ENCODE measurements around the gene GCGR.

GCGR gene

GRCh38 chr17:81821603-81822311 is 17.8 kb downstream of the GCGR start:
- H3K4me1 Mint-ChIP-seq (ENCODE audit: low read depth) = no peaks in the 10 kb centered on the region
- no peak overlapping the region for H3K4me3 Mint-ChIP-seq
- no peak overlapping the region for H3K27ac Mint-ChIP-seq
- no peaks in the 10 kb centered on the region for H3K9me3 Mint-ChIP-seq
- peaks cover 4% of the 10 kb centered on the region for H3K27me3 Mint-ChIP-seq
- no peaks in the 10 kb centered on the region for H3K36me3 Mint-ChIP-seq (ENCODE audit: low read depth)

- H3K36me3 Mint-ChIP-seq (ENCODE audit: low read depth) = no peaks in the 10 kb centered on the region
- H3K4me1 Mint-ChIP-seq (ENCODE audit: low read depth) = no peaks in the 10 kb centered on the region
- H3K4me3 Mint-ChIP-seq = no peak overlapping the region
- no peak overlapping the region for H3K27ac Mint-ChIP-seq
- H3K27me3 Mint-ChIP-seq = peaks cover 4% of the 10 kb centered on the region
- no peaks in the 10 kb centered on the region for H3K9me3 Mint-ChIP-seq
These were observed 18.3 kb downstream of the GCGR start for GRCh38 chr17:81822312-81822637.

DNA sequence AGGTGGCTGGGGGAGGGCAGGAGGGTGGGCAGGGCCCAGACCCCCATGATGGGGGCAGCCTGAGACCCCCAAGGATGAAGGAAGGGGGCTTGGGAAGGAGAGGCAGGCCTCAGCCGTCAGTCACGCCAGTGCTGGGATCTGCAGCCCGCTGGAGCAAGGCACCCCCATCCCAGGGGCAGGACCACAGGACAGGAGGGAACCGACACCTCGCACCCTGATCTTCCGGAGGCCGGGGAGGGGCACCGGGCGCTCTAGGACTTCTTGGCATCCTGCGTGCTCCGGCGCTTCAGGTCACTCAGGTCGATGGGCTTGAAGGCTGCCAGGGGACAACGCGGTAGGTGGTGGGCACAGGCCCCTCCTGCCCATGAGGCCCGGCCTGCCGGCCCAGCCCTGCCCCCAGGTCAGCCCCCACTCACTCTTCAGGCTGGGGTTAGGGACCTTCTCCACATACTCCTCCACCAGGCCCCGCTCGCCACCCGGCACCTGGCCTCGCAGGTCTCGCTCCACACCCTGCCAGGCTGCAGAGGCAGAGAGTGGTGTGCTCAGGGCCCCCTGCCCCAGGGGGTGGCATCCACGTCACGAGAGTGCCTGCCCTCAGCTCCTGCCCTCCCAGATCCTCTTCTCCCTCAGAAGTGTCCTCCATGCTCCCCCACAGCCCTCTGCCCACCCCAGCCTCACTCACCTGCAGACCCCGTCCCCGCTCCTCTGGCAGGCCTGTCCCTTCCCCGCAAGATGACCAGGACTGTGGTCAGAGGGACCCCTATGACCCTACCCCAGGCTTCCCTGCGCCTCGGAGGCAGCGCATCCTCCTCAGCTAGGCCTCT is 19.3 kb downstream of the GCGR start:
- Mint-ChIP-seq H3K4me3 (no peak overlapping the region), H3K4me1 (ENCODE audit: low read depth) (no peaks in the 10 kb centered on the region), H3K27ac (no peak overlapping the region), H3K27me3 (no peaks in the 10 kb centered on the region), H3K9me3 (no peaks in the 10 kb centered on the region), H3K36me3 (ENCODE audit: low read depth) (no peaks in the 10 kb centered on the region)

DNA sequence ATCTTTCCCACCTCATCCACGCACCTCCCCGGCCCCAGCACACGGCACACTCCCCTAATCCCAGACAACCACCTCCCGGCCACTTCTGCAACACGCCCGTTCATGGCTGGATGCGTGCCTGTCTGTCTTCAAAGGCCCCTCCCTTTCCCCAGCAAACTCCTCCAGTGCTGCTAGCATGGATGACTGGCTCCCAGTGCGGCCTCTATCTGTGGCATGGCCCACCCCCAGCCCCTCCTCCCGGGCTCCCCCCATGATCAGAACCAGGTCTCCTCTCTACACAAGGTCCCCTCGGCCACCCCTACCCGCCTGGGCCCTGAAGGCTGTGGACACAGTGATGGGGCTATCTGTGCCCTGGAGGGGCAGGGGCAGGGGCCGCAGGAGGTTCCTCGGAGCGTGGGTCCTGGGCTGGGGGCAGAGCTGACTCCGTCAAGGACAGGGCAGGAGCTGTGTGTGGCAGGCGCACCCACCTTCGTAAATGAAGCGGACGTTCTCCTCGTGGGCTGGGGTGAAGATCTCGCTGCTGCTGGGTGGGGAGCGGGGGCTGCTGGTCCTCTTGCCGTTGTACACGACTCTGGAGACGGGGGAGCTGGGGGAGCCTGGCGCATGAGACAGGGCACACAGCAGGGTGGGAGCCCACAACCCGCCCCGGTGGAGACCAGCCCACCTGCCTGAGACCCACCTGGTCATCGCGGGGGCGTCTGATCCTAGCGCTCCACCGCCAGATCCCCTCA is 20.0 kb downstream of the GCGR start:
- no peaks in the 10 kb centered on the region for H3K4me1 Mint-ChIP-seq (ENCODE audit: low read depth)
- H3K4me3 Mint-ChIP-seq = no peak overlapping the region
- H3K27ac Mint-ChIP-seq = no peak overlapping the region
- H3K9me3 Mint-ChIP-seq = no peaks in the 10 kb centered on the region
- no peaks in the 10 kb centered on the region for H3K36me3 Mint-ChIP-seq (ENCODE audit: low read depth)
- H3K27me3 Mint-ChIP-seq = no peaks in the 10 kb centered on the region

GRCh38 chr17:81824595-81824994 is 20.6 kb downstream of the GCGR start:
- no peaks in the 10 kb centered on the region for H3K4me1 Mint-ChIP-seq (ENCODE audit: low read depth)
- H3K27ac Mint-ChIP-seq = no peak overlapping the region
- H3K9me3 Mint-ChIP-seq = no peaks in the 10 kb centered on the region
- H3K27me3 Mint-ChIP-seq = no peaks in the 10 kb centered on the region
- no peak overlapping the region for H3K4me3 Mint-ChIP-seq
- no peaks in the 10 kb centered on the region for H3K36me3 Mint-ChIP-seq (ENCODE audit: low read depth)

- Mint-ChIP-seq H3K36me3 (ENCODE audit: low read depth) (no peaks in the 10 kb centered on the region), H3K9me3 (no peaks in the 10 kb centered on the region), H3K27me3 (no peaks in the 10 kb centered on the region), H3K4me3 (no peak overlapping the region), H3K27ac (no peak overlapping the region), H3K4me1 (ENCODE audit: low read depth) (peaks cover 5% of the 10 kb centered on the region)
These were observed 22.0 kb downstream of the GCGR start for GRCh38 chr17:81825841-81826466.

DNA sequence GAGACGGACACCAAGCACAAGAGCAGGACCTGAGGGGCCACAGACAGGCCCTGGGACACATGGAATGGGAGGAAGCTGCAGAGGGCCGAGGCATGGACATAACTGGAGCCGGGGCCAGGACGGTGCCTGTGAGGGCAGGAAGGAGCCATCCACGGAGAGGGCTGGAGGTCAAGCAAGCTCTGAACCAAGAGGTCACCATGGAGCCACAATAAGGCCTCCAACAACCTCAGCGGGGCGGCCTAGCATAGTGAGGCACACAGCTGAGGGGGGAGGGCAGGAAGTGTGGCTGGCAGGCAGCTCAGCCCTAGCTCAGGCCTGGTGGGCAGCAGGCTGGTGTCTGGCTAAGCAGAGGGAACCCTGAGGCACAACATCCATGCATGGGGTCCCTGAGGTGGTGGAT is 24.7 kb downstream of the GCGR start:
- Mint-ChIP-seq H3K4me3 (no peak overlapping the region), H3K27ac (no peak overlapping the region), H3K36me3 (ENCODE audit: low read depth) (no peaks in the 10 kb centered on the region), H3K27me3 (no peaks in the 10 kb centered on the region), H3K4me1 (ENCODE audit: low read depth) (peaks cover 24% of the 10 kb centered on the region), H3K9me3 (no peaks in the 10 kb centered on the region)

- Mint-ChIP-seq H3K27me3 (no peaks in the 10 kb centered on the region), H3K9me3 (no peaks in the 10 kb centered on the region), H3K27ac (no peak overlapping the region), H3K36me3 (ENCODE audit: low read depth) (no peaks in the 10 kb centered on the region), H3K4me1 (ENCODE audit: low read depth) (peaks cover 27% of the 10 kb centered on the region), H3K4me3 (no peak overlapping the region)
These were observed 25.9 kb downstream of the GCGR start for GRCh38 chr17:81829858-81830257.

DNA sequence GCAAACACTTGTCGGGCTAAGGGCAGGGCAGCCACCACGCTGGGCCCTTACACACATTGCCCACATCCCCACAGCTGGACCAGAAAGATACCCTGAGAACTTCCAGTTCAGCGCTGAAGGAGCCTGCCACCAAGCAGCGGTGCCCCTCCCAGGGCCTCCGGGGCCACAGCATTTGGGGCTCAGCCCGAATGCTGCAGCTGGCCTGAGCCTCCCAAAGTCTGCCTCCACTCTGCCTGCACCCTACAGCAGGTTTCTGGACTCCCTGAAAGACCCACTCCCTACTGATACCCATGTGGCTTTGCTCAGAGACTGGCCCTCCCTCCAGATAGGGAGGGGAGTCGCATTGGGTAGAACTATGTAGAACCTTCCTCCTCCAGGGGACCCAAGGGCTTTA is 27.6 kb downstream of the GCGR start:
- Mint-ChIP-seq H3K4me3 (peak overlapping the region; percentile 91), H3K36me3 (ENCODE audit: low read depth) (no peaks in the 10 kb centered on the region), H3K4me1 (ENCODE audit: low read depth) (peaks cover 27% of the 10 kb centered on the region), H3K9me3 (no peaks in the 10 kb centered on the region), H3K27me3 (no peaks in the 10 kb centered on the region), H3K27ac (peak overlapping the region; percentile 93)

DNA sequence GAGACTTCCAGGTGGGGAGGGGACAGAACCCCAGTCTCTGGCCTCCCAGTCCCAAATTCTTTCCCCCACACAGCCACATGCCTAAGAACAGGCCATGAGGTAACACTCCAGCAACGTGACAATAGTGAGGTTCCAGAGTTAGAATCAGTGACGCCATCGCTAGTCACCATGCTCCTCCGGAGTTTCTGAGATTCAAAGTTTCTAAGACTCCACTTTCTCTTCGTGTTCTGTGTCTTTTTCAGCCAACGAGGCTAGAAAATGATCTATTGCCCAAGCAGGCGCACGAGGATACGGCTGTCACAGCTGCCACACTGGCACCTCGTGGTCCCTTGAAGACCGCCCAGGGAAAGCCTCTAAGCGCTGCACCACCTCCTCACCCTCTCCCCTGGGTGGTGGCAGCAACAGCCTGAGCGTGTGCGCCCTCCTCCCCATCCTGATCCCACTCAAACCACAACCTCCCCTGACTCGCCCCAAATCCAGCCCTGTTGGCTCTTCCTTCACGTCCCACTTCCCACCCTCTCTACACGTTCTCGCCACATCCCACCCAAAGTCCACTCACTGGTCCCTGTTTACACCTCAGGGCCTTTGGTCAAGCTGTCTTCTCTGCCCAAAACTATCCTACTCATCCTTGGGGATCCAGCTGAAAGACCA is 28.1 kb downstream of the GCGR start:
- H3K9me3 Mint-ChIP-seq = no peaks in the 10 kb centered on the region
- no peaks in the 10 kb centered on the region for H3K36me3 Mint-ChIP-seq (ENCODE audit: low read depth)
- H3K4me3 Mint-ChIP-seq = peak overlapping the region; percentile 91
- H3K27ac Mint-ChIP-seq = peak overlapping the region; percentile 93
- H3K27me3 Mint-ChIP-seq = no peaks in the 10 kb centered on the region
- H3K4me1 Mint-ChIP-seq (ENCODE audit: low read depth) = peaks cover 27% of the 10 kb centered on the region

GRCh38 chr17:81832608-81833159 is 28.7 kb downstream of the GCGR start:
- H3K4me1 Mint-ChIP-seq (ENCODE audit: low read depth) = peaks cover 27% of the 10 kb centered on the region
- peak overlapping the region; percentile 93 for H3K27ac Mint-ChIP-seq
- no peaks in the 10 kb centered on the region for H3K36me3 Mint-ChIP-seq (ENCODE audit: low read depth)
- no peaks in the 10 kb centered on the region for H3K27me3 Mint-ChIP-seq
- no peaks in the 10 kb centered on the region for H3K9me3 Mint-ChIP-seq
- peak overlapping the region; percentile 91 for H3K4me3 Mint-ChIP-seq

GRCh38 chr17:81833160-81833920 is 29.4 kb downstream of the GCGR start, which contains the start of gene MCRIP1:
Gene MCRIP1 (minus strand): TSS chr17:81833291. CDS start chr17:81824506, 8,785 bp downstream.
- Mint-ChIP-seq H3K27ac (peak within 1 kb of the TSS; percentile 93), H3K4me1 (ENCODE audit: low read depth) (peaks cover 27% of the 10 kb centered on the region), H3K9me3 (no peaks in the 10 kb centered on the region), H3K27me3 (no peaks in the 10 kb centered on the region), H3K36me3 (ENCODE audit: low read depth) (no peaks in the 10 kb centered on the region), H3K4me3 (peak within 1 kb of the TSS; percentile 91)

- H3K9me3 Mint-ChIP-seq = no peaks in the 10 kb centered on the region
- peaks cover 27% of the 10 kb centered on the region for H3K4me1 Mint-ChIP-seq (ENCODE audit: low read depth)
- H3K27me3 Mint-ChIP-seq = no peaks in the 10 kb centered on the region
- H3K4me3 Mint-ChIP-seq = peak overlapping the region; percentile 88
- H3K27ac Mint-ChIP-seq = peak overlapping the region; percentile 89
- no peaks in the 10 kb centered on the region for H3K36me3 Mint-ChIP-seq (ENCODE audit: low read depth)
These were observed 30.2 kb downstream of the GCGR start for GRCh38 chr17:81833921-81834830.

Measured in stimulated activated naive CD8-positive, alpha-beta T cell treated with anti-CD3 and anti-CD28 coated beads, Interleukin-15, Interleukin-2, amounts not matched to agents 100 ng/mL and 50 ng/mL, for 24 hours (primary cell).